IMR-90 (cell line): Measurements from ENCODE around the gene PLAAT2. TPM values are rescaled to one million over a fixed set of nuclear protein-coding genes. Genes with fewer than 3 reads are reported as not detected.

Source experiments
- ATAC-seq: fragments of 200-7000 bp; cut with Tn5 transposase; 2 replicates; pipeline ENCODE4 v1.9.1; 2020; ENCODE audit warnings: low read depth, mild to moderate bottlenecking, moderate library complexity
- BruUV-seq: library from RNA; stranded (reverse); fragments of 400-500 nt; replicated peaks from 2 replicates; lab custom pipeline; 2021; lab: Mats Ljungman, UMichigan
- CTCF ChIA-PET: fragments of 300-600 bp; formaldehyde crosslinking; extraction: SDS; loops from one replicate; lab custom pipeline; 2021; ENCODE audit warnings: antibody characterized with exemption; lab: Yijun Ruan, JAX
- POLR2A ChIA-PET: fragments of 300-600 bp; sonication (Branson Sonifier 250); formaldehyde crosslinking; loops from one replicate; lab custom pipeline; 2022; ENCODE audit warnings: antibody characterized with exemption; ENCODE audit not compliant: unreplicated experiment; lab: Charles Lee
- DNase-seq: peaks from one replicate; pipeline ENCODE4 v3.0.0; 2013
- H2AFZ ChIP-seq: replicated peaks from 2 replicates; pipeline ENCODE3; 2013; ENCODE audit warnings: low read length, mild to moderate bottlenecking; ENCODE audit not compliant: poor library complexity
- H2AK5ac ChIP-seq: 2 replicates; pipeline ENCODE4 v1.6.1; 2013; ENCODE audit warnings: low read depth, low read length, inconsistent platforms
- H2AK9ac ChIP-seq: replicated peaks from 2 replicates; pipeline ENCODE3; 2013; ENCODE audit warnings: mild to moderate bottlenecking, low read depth, low read length, moderate library complexity; ENCODE audit not compliant: poor library complexity
- H2BK120ac ChIP-seq: 2 replicates; pipeline ENCODE4 v1.6.1; 2013; ENCODE audit warnings: low read depth, low read length, inconsistent platforms
- H2BK15ac ChIP-seq: 3 replicates; pipeline ENCODE4 v1.6.1; 2013; ENCODE audit warnings: low read depth, low read length, inconsistent platforms
- H2BK20ac ChIP-seq: 2 replicates; pipeline ENCODE4 v1.6.1; 2013; ENCODE audit warnings: low read depth, mild to moderate bottlenecking, inconsistent platforms, low read length, moderate library complexity
- H2BK5ac ChIP-seq: 2 replicates; pipeline ENCODE4 v1.6.1; 2013; ENCODE audit warnings: mild to moderate bottlenecking, low read depth, low read length, inconsistent platforms; ENCODE audit not compliant: poor library complexity, severe bottlenecking
- H3K14ac ChIP-seq: replicated peaks from 2 replicates; pipeline ENCODE4 v1.6.1; 2013; ENCODE audit warnings: low read depth, low read length, inconsistent platforms
- H3K18ac ChIP-seq: 2 replicates; pipeline ENCODE4 v1.6.1; 2013; ENCODE audit warnings: low read depth, low read length, control low read depth
- H3K23ac ChIP-seq: 2 replicates; pipeline ENCODE4 v1.6.1; 2013; ENCODE audit warnings: low read depth, low read length, inconsistent platforms
- H3K27ac ChIP-seq: 2 replicates; pipeline ENCODE4 v1.5.1; 2013; ENCODE audit warnings: mild to moderate bottlenecking, control low read depth, low read length; ENCODE audit not compliant: insufficient read depth
- H3K27me3 ChIP-seq: 2 replicates; pipeline ENCODE4 v1.6.1; 2013; ENCODE audit warnings: low read length; ENCODE audit not compliant: control insufficient read depth, insufficient read depth
- H3K36me3 ChIP-seq: 2 replicates; pipeline ENCODE4 v1.6.1; 2013; ENCODE audit warnings: low read length, mixed read lengths; ENCODE audit not compliant: control insufficient read depth, insufficient read depth
- H3K4ac ChIP-seq: 2 replicates; pipeline ENCODE4 v1.6.1; 2013; ENCODE audit warnings: low read depth, low read length, inconsistent platforms
- H3K4me1 ChIP-seq: 2 replicates; pipeline ENCODE4 v1.6.1; 2013; ENCODE audit warnings: low read length, mixed read lengths; ENCODE audit not compliant: control insufficient read depth, insufficient read depth
- H3K4me2 ChIP-seq: 2 replicates; pipeline ENCODE4 v1.6.1; 2013; ENCODE audit warnings: low read depth, mild to moderate bottlenecking, control low read depth, low read length, moderate library complexity
- H3K4me3 ChIP-seq: 2 replicates; pipeline ENCODE4 v1.5.1; 2013; ENCODE audit warnings: low read depth, mild to moderate bottlenecking, control low read depth, low read length, moderate library complexity; ENCODE audit not compliant: insufficient read depth
- H3K56ac ChIP-seq: 2 replicates; pipeline ENCODE4 v1.6.1; 2013; ENCODE audit warnings: low read length, inconsistent platforms; ENCODE audit not compliant: insufficient read depth; ENCODE audit errors: extremely low read depth
- H3K79me1 ChIP-seq, 2 experiments: 2 replicates each; pipeline ENCODE4 v1.6.1; 2013; ENCODE audit warnings: low read length in 2 of 2, inconsistent platforms in 1 of 2, low read depth in 1 of 2
- H3K9ac ChIP-seq: 2 replicates; pipeline ENCODE4 v1.6.1; 2013; ENCODE audit warnings: low read depth, low read length, control low read depth
- H3K9me1 ChIP-seq: 2 replicates; pipeline ENCODE4 v1.6.1; 2013; ENCODE audit warnings: low read length, inconsistent platforms; ENCODE audit not compliant: insufficient read depth
- H3K9me3 ChIP-seq: 2 replicates; pipeline ENCODE4 v1.6.1; 2013; ENCODE audit warnings: low read length; ENCODE audit not compliant: control insufficient read depth, insufficient read depth
- H4K20me1 ChIP-seq: 2 replicates; pipeline ENCODE4 v1.6.1; 2013; ENCODE audit warnings: low read length, inconsistent platforms; ENCODE audit not compliant: insufficient read depth
- H4K5ac ChIP-seq: 2 replicates; pipeline ENCODE4 v1.6.1; 2013; ENCODE audit warnings: mild to moderate bottlenecking, low read depth, low read length, control low read depth
- H4K8ac ChIP-seq, 2 experiments: 2 replicates each; pipeline ENCODE4 v1.6.1; 2013; ENCODE audit warnings: low read depth in 2 of 2, low read length in 2 of 2, control low read depth in 1 of 2, inconsistent platforms in 1 of 2
- H4K91ac ChIP-seq: 2 replicates; pipeline ENCODE4 v1.6.1; 2013; ENCODE audit warnings: low read depth, low read length, inconsistent platforms; ENCODE audit not compliant: insufficient read depth
- BHLHE40 ChIP-seq: fragments of 150-350 bp; IDR thresholded peaks from 2 replicates; pipeline ENCODE4 v1.6.1; 2016; ENCODE audit warnings: mild to moderate bottlenecking, low read depth, low read length
- CEBPB ChIP-seq: IDR thresholded peaks from 2 replicates; pipeline ENCODE4 v1.6.1; 2012; ENCODE audit warnings: low read depth, low read length, improper control_type of control experiment
- CHD1 ChIP-seq: IDR thresholded peaks from 2 replicates; pipeline ENCODE4 v1.6.1; 2012; ENCODE audit warnings: low read depth, low read length, improper control_type of control experiment
- CTCF ChIP-seq: conservative IDR thresholded peaks from 2 replicates; pipeline ENCODE4 v1.5.1; 2012; ENCODE audit warnings: mild to moderate bottlenecking, low read depth, low read length, improper control_type of control experiment
- FOS ChIP-seq: fragments of 150-350 bp; IDR thresholded peaks from 2 replicates; pipeline ENCODE4 v1.6.1; 2016; ENCODE audit warnings: low read depth, low read length
- MAFK ChIP-seq: IDR thresholded peaks from 2 replicates; pipeline ENCODE4 v1.6.1; 2012; ENCODE audit warnings: low read depth, low read length, improper control_type of control experiment
- MAZ ChIP-seq: IDR thresholded peaks from 2 replicates; pipeline ENCODE4 v1.6.1; 2012; ENCODE audit warnings: low read depth, mild to moderate bottlenecking, low read length, improper control_type of control experiment, moderate library complexity, borderline replicate concordance
- MXI1 ChIP-seq: IDR thresholded peaks from 2 replicates; pipeline ENCODE4 v1.6.1; 2012; ENCODE audit warnings: low read depth, mild to moderate bottlenecking, low read length, moderate library complexity, borderline replicate concordance
- RAD21 ChIP-seq: IDR thresholded peaks from 2 replicates; pipeline ENCODE4 v1.6.1; 2012; ENCODE audit warnings: low read length, improper control_type of control experiment
- RCOR1 ChIP-seq: IDR thresholded peaks from 2 replicates; pipeline ENCODE4 v1.6.1; 2012; ENCODE audit warnings: mild to moderate bottlenecking, low read length, improper control_type of control experiment; ENCODE audit not compliant: insufficient replicate concordance
- WGBS, 2 experiments: methylation state at CpG; one replicate each; pipeline versions ENCODE4 v1.1.5 to v1.1.7; 2013; ENCODE audit warnings: missing lambda C conversion rate in 2 of 2; ENCODE audit not compliant: insufficient read length in 1 of 2; ENCODE audit errors: extremely low coverage in 2 of 2; 5-methylcytosine and 5-hydroxymethylcytosine counted together
- dilution Hi-C: fragments of 300-500 bp; cut with HindIII; formaldehyde crosslinking; loops from one replicate; pipeline ENCODE4 v1.14.3; 2018; ENCODE audit warnings: low sequenced_read_pairs; ENCODE audit not compliant: unreplicated experiment
- in situ Hi-C: fragments of 300-500 bp; cut with MboI; formaldehyde crosslinking; loops from 3 replicates; pipeline ENCODE4 v1.14.3; 2019; ENCODE audit warnings: low sequenced_read_pairs, inconsistent platforms, mixed read lengths
- intact Hi-C: fragments of 100-400 bp; cut with micrococcal nuclease; formaldehyde crosslinking; loops from 2 replicates; pipeline ENCODE4 v1.10.0; 2022
- polyA plus RNA-seq, 3 experiments: library from polyadenylated mRNA; depleted of rRNA; stranded (reverse); fragments of >200 nt; gene quantifications; 2 replicates each; pipeline ENCODE4 v1.2.3, GENCODE V29; 2012; ENCODE audit warnings: low replicate concordance in 1 of 3
- total RNA-seq: library from RNA; depleted of rRNA; stranded (reverse); fragments of >200 nt; gene quantifications from 2 replicates; pipeline ENCODE4 v1.2.3, GENCODE V29; 2012
- TF ChIP-seq, protein P1 (sequence below): fragments of 150-350 bp; IDR thresholded peaks from 2 replicates; pipeline ENCODE4 v1.6.1; 2016; ENCODE audit warnings: low read depth, mild to moderate bottlenecking, low read length, moderate library complexity, borderline replicate concordance
- TF ChIP-seq, protein P2 (sequence below): fragments of 150-350 bp; IDR thresholded peaks from 2 replicates; pipeline ENCODE4 v1.6.1; 2017; ENCODE audit warnings: mild to moderate bottlenecking, antibody characterized with exemption, low read length, low read depth

PLAAT2 gene
- total and polyA plus RNA-seq, 2 of the 4 experiments (the other 2 are of a cell fraction) = not detected

DNA sequence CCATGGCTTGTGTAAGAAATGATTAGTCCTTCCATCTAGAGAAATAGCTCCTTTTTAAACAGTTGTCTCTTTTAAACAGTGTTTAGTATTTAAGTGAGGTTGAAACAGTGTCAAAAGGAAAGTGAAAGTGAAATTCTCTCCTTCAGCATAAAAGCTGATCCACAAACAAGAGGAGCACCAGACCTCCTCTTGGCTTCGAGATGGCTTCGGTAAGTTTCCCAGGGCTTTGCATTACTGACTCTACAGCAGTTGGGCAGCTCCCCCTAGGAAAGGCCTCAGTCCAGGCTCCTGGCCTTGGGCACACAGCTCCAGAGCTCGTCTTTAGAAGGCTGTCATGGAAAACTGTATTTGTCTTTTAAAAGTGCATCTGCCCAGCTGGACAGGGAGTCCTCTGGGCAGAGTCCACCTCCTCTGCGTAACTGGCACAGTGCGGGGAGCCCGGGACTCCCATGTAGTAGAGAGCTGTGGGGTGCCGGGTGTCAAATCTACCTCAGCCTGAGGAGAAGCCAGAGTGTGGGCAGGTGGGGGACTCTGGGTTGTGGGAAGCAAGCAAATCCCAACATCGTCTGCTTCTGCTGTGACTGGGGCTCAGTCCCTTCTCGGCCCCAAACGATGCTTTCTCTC is 26.4 kb downstream of the PLAAT2 start, which contains the start of gene PLAAT4 (continued):
- TF ChIP-seq FOS = no peak
- no peak for TF ChIP-seq BHLHE40

DNA sequence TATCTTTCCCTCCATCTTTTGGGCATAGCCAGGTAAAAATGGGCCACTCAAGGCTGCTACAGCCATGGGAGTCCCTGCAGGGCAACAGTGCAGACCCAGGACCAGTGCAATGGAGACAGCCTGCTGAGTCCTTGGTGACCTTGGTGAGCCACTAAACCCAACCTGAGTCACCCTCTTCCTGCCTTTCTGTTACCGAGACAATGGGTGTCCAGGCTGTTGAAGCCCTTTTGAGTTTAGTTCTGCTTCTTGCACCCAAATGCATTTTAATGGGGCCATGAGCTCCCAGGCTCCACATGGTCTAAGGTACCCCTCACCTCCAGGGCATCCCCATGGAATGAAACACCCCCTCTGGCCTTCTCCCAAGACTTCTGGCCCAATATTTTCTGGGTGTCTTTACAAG is 27.4 kb downstream of the PLAAT2 start:
- dilution Hi-C loops = no loop called here
- no TSS peak for BruUV-seq
- H4K5ac ChIP-seq = no peak overlapping the region
- no peak overlapping the region for H3K27ac ChIP-seq
- TF ChIP-seq CTCF (no peak), RAD21 (no peak), CEBPB (no peak), MAZ (no peak), CHD1 (no peak), RCOR1 (no peak), MAFK (no peak), MXI1 (no peak)
- TF ChIP-seq, protein P1, sequence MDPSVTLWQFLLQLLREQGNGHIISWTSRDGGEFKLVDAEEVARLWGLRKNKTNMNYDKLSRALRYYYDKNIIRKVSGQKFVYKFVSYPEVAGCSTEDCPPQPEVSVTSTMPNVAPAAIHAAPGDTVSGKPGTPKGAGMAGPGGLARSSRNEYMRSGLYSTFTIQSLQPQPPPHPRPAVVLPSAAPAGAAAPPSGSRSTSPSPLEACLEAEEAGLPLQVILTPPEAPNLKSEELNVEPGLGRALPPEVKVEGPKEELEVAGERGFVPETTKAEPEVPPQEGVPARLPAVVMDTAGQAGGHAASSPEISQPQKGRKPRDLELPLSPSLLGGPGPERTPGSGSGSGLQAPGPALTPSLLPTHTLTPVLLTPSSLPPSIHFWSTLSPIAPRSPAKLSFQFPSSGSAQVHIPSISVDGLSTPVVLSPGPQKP = no peak
- TF ChIP-seq, protein P2, sequence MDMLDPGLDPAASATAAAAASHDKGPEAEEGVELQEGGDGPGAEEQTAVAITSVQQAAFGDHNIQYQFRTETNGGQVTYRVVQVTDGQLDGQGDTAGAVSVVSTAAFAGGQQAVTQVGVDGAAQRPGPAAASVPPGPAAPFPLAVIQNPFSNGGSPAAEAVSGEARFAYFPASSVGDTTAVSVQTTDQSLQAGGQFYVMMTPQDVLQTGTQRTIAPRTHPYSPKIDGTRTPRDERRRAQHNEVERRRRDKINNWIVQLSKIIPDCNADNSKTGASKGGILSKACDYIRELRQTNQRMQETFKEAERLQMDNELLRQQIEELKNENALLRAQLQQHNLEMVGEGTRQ = no peak
- no peak overlapping the region for H3K4ac ChIP-seq
- H3K36me3 ChIP-seq = no peaks in the 10 kb centered on the region
- in situ Hi-C loops = no loop called here
- no peaks in the 10 kb centered on the region for H3K9me3 ChIP-seq
- CTCF ChIA-PET = no interaction called here
- H2BK15ac ChIP-seq = no peak overlapping the region
- no peak overlapping the region for H2AK5ac ChIP-seq
- no peak overlapping the region for H3K4me3 ChIP-seq
- H3K56ac ChIP-seq = no peak overlapping the region
- H3K14ac ChIP-seq = no peak overlapping the region
- H4K8ac ChIP-seq = no peak overlapping the region
- no CpG with 5 or more reads among the region's 1 CpG for WGBS, 2 experiments
- peaks cover 5% of the 10 kb centered on the region; the same call in 1 of the 2 replicates for H3K27me3 ChIP-seq
- H4K91ac ChIP-seq = no peak overlapping the region
- DNase-seq (no peak), ATAC-seq (no peak)
- no peak overlapping the region for H3K9ac ChIP-seq
- intact Hi-C loops = no loop called here
- no peaks in the 10 kb centered on the region for H3K9me1 ChIP-seq
- H3K4me2 ChIP-seq = no peak overlapping the region
- H2AK9ac ChIP-seq = no peak overlapping the region
- H2BK5ac ChIP-seq = no peak overlapping the region
- no peak overlapping the region for H3K18ac ChIP-seq
- peaks cover 11% of the 10 kb centered on the region; the same call in 1 of the 2 replicates for H3K4me1 ChIP-seq
- H3K79me1 ChIP-seq = no peaks in the 10 kb centered on the region
- no peaks in the 10 kb centered on the region for H4K20me1 ChIP-seq
- H2BK20ac ChIP-seq = no peak overlapping the region
- POLR2A ChIA-PET = no interaction called here
- no peak overlapping the region for H3K23ac ChIP-seq
- H2BK120ac ChIP-seq = no peak overlapping the region
- H2AFZ ChIP-seq = no peak overlapping the region
